Stimulated activated CD4-positive, alpha-beta T cell treated with anti-CD3 and anti-CD28 coated beads, Interleukin-15, amount 100 ng/mL, for 1 hour (primary cell): ENCODE data around the gene C2CD2.

Source experiments
- DNase-seq, 2 donors: peaks; one replicate each; pipeline ENCODE4 v3.0.0-alpha.2; 2020; ENCODE audit warnings: low read depth in 1 of 2, low spot score in 1 of 2

The C2CD2 gene

GRCh38 chr21:41848958-41849580 lies 104.7 kb downstream of the C2CD2 start:
- no peak for DNase-seq

DNA sequence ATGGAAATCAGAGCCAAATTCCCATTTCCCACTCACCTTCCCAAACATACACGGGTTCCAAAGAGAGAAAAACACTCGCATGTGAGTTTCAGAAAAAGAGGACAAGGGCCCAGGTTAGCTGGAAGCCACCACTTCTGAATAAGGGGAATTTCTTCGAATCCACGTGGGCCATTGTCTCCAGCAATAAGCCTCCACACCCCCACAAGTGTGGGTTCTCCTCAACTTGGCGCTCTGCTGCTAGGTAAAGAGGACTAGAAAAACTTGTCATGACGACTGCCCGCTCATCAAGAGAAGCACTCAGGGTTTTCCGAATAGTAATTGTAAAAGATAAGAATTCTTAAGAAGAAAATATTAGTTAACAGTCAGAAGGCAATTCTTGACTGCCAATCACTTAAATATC lies 105.3 kb downstream of the C2CD2 start:
- no peak for DNase-seq

DNA sequence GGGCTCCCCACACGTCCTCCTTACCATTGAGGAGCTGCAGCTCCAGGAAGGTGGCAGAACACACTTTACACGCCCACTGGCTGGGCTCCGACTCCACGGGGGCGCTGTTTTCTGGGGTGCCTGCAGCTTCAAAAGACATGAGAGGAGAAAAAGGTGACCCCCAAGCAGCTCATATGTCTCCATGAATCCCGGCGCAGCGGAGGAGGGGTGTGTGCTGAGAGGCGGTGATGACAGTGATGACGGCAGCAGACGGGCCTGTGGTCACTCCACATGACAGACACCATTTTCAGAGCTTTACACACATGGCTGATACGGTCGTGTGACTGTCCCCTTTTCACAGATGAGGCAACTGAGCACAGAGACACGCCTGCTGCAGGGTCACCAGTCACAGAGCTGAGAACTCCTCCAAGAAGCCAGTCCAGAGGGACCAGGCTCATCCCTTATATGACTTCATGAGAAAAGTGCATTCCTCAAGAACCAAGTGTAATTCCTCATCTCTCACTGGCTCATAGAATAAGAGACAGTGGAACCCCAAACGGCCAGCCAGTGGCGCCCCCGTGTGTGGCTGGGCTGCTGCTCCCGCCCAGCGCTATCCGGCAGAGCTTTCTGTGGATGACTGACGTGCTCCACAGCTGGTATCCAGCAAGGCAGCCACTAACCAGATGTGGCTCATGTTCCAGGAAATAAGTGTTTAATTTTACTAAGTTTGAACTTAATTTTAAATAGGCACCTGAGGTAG lies 106.6 kb downstream of the C2CD2 start:
- no peak for DNase-seq

DNA sequence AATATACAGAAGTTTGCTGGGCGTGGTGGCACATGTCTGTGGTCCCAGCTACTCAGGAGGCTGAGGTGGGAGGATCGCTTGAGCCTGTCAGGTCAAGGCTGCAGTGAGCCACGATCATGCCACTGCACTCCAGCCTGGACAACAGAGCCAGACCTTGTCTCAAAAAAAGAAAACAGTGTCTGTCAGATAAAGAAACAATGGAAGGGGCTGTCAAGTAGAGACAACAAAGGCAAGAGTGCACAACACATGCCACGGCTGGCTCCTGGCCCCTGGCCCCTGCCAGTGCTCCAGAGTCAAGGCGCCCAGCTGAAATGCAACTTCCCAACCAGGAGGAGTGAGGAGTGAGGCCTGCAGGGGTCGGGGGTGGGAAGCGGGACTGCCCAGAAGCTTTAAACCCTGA lies 107.3 kb downstream of the C2CD2 start:
- no peak for DNase-seq

DNA sequence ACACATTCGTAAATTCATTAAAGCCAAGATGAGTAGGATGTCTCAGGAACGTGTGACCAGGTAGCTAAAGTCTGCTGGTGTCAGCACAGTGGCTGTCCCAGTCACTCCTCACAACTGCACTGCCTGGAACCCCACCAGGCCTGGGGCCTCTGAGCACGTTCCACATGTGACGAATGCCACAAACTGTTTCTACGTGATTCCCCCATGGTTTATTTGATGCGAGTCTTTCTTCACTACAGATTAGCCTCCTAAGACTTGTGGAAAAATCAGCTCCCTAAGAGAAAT lies 107.8 kb downstream of the C2CD2 start:
- DNase-seq, result no peak

- no peak for DNase-seq
These were observed 108.3 kb downstream of the C2CD2 start for GRCh38 chr21:41845310-41846032.

- no peak for DNase-seq
These were observed 110.2 kb downstream of the C2CD2 start for GRCh38 chr21:41843584-41843983.

GRCh38 chr21:41840880-41841279 lies 112.9 kb downstream of the C2CD2 start:
- DNase-seq, result no peak

DNA sequence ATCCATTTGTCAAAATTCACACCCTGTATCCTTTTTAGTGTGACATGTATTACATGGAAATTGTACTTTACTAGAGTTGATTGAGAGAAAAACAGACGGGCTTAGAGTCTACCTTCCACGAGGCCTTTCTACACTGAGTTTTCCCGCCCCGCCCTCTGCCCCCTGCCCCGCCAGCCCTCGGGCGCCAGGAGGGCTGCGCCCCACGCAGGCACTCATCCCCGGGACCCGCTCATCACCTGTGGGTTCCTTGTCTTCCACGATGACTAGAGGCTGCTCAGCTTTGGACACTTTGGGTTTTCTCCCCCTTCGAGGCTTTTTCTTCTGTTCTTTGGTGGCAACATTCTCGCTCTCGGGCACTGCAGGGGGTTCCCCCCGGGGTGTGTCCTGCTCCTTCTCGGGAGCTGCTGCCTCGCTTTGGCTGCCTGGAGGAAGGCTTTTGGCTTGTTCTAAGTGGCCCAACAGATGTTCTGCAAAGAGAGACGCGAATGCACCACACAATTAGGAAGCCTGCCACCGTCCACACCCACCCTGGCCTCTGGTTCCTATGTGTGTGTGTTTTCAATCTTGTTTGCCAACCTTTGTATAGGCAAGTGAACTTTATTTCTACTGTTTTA lies 114.3 kb downstream of the C2CD2 start:
- no peak for DNase-seq

GRCh38 chr21:41837756-41838297 lies 116.0 kb downstream of the C2CD2 start:
- no peak for DNase-seq

DNA sequence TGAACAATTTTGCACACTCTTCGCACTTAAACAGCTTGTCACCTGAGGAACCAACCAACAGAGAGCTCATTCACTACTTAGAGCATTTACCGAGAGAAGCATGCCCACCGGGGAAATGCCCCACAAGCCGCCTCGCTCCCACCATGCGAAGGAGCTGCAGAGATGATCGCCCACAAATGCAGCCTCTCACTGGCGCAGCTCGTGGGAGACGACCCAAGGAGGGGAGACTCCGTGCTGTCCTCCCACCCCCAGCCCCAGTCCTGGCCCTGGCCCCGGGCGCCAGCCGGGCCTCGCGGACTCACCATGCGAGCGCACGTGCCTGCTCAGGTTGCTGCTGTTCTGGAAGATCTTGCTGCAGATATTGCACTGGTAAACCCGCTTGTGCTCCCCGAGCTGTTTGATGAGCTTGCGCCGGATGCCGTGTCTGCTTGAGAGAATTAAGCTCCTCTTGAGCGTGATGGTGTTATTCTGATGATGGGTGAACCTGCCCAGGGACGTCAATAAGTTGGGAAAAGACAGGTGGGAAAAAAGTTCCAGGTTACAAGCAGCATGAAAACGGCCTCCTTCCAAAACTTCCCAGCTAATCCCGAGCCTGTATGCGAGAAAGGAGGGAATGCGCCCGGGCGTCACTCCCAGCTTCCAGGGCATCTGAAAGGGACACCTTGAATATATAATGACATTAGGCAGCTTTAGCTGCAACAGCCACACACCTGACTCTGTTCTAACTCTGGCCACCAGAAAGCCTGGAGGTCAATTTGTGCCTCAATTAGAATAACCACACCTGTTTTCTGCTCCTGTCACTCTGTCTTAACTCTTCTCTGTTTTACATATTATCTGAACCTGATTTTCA lies 117.4 kb downstream of the C2CD2 start:
- DNase-seq, result no peak

- DNase-seq, result no peak
These were observed 118.1 kb downstream of the C2CD2 start for GRCh38 chr21:41835711-41836154.
